ENCODE measurements around the gene ANKH.

DNA sequence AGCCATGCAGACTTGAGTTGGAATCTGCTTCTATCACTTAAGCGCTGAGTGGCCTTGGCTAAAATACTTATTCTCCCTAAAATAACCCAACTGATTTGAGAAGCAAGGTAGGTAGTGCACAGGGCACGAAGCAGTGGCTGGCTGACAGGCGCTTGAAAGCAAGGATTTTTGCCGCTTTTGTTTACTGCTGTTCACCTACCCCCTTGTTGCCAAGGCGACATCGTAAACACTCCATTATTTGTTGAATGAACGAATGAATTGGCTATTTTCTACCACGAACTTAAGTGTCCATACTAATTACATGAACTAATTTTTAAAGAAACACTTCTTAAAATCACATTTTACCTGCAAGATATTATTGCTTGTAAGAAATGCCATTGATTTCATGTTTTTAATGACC is 98.0 kb downstream of the ANKH start:
- TF ChIP-seq, protein P1, sequence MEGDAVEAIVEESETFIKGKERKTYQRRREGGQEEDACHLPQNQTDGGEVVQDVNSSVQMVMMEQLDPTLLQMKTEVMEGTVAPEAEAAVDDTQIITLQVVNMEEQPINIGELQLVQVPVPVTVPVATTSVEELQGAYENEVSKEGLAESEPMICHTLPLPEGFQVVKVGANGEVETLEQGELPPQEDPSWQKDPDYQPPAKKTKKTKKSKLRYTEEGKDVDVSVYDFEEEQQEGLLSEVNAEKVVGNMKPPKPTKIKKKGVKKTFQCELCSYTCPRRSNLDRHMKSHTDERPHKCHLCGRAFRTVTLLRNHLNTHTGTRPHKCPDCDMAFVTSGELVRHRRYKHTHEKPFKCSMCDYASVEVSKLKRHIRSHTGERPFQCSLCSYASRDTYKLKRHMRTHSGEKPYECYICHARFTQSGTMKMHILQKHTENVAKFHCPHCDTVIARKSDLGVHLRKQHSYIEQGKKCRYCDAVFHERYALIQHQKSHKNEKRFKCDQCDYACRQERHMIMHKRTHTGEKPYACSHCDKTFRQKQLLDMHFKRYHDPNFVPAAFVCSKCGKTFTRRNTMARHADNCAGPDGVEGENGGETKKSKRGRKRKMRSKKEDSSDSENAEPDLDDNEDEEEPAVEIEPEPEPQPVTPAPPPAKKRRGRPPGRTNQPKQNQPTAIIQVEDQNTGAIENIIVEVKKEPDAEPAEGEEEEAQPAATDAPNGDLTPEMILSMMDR (IDR thresholded peaks at IDR 0.05), result no peak
- TF ChIP-seq, protein P2, sequence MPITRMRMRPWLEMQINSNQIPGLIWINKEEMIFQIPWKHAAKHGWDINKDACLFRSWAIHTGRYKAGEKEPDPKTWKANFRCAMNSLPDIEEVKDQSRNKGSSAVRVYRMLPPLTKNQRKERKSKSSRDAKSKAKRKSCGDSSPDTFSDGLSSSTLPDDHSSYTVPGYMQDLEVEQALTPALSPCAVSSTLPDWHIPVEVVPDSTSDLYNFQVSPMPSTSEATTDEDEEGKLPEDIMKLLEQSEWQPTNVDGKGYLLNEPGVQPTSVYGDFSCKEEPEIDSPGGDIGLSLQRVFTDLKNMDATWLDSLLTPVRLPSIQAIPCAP (CRISPR knock-in tag; IDR thresholded peaks at IDR 0.05), result no peak
- TF ChIP-seq MYBL2 (CRISPR knock-in tag; IDR thresholded peaks at IDR 0.05) (no peak), ZNF416 (CRISPR knock-in tag; IDR thresholded peaks at IDR 0.05) (no peak)
- TF ChIP-seq, protein P3, sequence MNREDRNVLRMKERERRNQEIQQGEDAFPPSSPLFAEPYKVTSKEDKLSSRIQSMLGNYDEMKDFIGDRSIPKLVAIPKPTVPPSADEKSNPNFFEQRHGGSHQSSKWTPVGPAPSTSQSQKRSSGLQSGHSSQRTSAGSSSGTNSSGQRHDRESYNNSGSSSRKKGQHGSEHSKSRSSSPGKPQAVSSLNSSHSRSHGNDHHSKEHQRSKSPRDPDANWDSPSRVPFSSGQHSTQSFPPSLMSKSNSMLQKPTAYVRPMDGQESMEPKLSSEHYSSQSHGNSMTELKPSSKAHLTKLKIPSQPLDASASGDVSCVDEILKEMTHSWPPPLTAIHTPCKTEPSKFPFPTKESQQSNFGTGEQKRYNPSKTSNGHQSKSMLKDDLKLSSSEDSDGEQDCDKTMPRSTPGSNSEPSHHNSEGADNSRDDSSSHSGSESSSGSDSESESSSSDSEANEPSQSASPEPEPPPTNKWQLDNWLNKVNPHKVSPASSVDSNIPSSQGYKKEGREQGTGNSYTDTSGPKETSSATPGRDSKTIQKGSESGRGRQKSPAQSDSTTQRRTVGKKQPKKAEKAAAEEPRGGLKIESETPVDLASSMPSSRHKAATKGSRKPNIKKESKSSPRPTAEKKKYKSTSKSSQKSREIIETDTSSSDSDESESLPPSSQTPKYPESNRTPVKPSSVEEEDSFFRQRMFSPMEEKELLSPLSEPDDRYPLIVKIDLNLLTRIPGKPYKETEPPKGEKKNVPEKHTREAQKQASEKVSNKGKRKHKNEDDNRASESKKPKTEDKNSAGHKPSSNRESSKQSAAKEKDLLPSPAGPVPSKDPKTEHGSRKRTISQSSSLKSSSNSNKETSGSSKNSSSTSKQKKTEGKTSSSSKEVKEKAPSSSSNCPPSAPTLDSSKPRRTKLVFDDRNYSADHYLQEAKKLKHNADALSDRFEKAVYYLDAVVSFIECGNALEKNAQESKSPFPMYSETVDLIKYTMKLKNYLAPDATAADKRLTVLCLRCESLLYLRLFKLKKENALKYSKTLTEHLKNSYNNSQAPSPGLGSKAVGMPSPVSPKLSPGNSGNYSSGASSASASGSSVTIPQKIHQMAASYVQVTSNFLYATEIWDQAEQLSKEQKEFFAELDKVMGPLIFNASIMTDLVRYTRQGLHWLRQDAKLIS (CRISPR knock-in tag; IDR thresholded peaks at IDR 0.05; ENCODE audit: borderline replicate concordance), result no peak
- TF ChIP-seq, protein P4, sequence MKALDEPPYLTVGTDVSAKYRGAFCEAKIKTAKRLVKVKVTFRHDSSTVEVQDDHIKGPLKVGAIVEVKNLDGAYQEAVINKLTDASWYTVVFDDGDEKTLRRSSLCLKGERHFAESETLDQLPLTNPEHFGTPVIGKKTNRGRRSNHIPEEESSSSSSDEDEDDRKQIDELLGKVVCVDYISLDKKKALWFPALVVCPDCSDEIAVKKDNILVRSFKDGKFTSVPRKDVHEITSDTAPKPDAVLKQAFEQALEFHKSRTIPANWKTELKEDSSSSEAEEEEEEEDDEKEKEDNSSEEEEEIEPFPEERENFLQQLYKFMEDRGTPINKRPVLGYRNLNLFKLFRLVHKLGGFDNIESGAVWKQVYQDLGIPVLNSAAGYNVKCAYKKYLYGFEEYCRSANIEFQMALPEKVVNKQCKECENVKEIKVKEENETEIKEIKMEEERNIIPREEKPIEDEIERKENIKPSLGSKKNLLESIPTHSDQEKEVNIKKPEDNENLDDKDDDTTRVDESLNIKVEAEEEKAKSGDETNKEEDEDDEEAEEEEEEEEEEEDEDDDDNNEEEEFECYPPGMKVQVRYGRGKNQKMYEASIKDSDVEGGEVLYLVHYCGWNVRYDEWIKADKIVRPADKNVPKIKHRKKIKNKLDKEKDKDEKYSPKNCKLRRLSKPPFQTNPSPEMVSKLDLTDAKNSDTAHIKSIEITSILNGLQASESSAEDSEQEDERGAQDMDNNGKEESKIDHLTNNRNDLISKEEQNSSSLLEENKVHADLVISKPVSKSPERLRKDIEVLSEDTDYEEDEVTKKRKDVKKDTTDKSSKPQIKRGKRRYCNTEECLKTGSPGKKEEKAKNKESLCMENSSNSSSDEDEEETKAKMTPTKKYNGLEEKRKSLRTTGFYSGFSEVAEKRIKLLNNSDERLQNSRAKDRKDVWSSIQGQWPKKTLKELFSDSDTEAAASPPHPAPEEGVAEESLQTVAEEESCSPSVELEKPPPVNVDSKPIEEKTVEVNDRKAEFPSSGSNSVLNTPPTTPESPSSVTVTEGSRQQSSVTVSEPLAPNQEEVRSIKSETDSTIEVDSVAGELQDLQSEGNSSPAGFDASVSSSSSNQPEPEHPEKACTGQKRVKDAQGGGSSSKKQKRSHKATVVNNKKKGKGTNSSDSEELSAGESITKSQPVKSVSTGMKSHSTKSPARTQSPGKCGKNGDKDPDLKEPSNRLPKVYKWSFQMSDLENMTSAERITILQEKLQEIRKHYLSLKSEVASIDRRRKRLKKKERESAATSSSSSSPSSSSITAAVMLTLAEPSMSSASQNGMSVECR (CRISPR knock-in tag; IDR thresholded peaks at IDR 0.05; ENCODE audit: borderline replicate concordance), result no peak
- TF ChIP-seq, protein P5, sequence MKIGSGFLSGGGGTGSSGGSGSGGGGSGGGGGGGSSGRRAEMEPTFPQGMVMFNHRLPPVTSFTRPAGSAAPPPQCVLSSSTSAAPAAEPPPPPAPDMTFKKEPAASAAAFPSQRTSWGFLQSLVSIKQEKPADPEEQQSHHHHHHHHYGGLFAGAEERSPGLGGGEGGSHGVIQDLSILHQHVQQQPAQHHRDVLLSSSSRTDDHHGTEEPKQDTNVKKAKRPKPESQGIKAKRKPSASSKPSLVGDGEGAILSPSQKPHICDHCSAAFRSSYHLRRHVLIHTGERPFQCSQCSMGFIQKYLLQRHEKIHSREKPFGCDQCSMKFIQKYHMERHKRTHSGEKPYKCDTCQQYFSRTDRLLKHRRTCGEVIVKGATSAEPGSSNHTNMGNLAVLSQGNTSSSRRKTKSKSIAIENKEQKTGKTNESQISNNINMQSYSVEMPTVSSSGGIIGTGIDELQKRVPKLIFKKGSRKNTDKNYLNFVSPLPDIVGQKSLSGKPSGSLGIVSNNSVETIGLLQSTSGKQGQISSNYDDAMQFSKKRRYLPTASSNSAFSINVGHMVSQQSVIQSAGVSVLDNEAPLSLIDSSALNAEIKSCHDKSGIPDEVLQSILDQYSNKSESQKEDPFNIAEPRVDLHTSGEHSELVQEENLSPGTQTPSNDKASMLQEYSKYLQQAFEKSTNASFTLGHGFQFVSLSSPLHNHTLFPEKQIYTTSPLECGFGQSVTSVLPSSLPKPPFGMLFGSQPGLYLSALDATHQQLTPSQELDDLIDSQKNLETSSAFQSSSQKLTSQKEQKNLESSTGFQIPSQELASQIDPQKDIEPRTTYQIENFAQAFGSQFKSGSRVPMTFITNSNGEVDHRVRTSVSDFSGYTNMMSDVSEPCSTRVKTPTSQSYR (CRISPR knock-in tag; IDR thresholded peaks at IDR 0.05), result no peak
- TF ChIP-seq, protein P6, sequence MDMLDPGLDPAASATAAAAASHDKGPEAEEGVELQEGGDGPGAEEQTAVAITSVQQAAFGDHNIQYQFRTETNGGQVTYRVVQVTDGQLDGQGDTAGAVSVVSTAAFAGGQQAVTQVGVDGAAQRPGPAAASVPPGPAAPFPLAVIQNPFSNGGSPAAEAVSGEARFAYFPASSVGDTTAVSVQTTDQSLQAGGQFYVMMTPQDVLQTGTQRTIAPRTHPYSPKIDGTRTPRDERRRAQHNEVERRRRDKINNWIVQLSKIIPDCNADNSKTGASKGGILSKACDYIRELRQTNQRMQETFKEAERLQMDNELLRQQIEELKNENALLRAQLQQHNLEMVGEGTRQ (CRISPR knock-in tag; IDR thresholded peaks at IDR 0.05), result no peak
